Measurements from ENCODE around the gene PDCD1. TPM values are rescaled to one million over a fixed set of nuclear protein-coding genes. Genes with fewer than 3 reads are reported as not detected.
A peak's percentile ranks its signal among the peaks of the same experiment; 100 is the strongest.
"Not testable (repeated sequence)": the region's sequence is repeated elsewhere in the genome, so short reads cannot be mapped to it uniquely, and the experiment has no call there.

The PDCD1 gene
- 1 to 10 TPM; 2.2 to 4.1 TPM for total RNA-seq

DNA sequence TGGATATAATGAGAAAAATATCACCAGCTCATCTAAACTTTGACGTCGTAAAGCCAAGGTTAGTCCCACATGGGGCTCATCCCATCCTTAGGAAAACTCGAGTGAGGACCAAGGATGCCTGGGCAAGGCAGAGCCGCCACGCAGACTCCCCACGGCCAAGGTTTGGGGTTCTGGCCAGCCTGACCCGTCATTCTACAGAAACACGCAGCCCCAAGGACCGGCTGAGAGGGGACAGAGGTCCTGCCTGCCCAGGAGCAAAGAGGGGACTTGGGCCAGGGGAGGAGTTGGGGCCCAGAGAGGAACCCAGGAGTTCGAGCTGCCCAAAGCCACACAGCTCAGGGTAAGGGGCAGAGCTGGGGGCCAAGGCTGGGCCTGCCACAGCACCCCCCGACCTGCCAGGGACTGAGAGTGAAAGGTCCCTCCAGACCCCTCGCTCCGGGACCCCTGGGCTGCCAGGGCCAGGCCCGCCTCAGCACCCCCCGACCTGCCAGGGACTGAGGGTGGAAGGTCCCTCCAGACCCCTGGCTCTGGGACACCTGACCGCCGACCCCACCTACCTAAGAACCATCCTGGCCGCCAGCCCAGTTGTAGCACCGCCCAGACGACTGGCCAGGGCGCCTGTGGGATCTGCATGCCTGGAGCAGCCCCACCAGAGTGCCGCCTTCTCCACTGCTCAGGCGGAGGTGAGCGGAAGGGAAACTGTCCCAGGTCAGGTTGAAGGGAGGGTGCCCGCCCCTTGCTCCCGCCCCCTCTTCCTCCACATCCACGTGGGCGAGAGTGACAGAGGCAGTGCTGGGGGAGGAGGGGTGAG is at the start of gene PDCD1:
Gene PDCD1 (minus strand): TSS at position 689 of the 811 bp plus-strand sequence. CDS start 56 bp downstream, at position 633.
- Mint-ChIP-seq H3K4me3 (peak within 1 kb of the TSS; percentile 52), H3K27me3 (peaks cover 6% of the 10 kb centered on the region), H3K9me3 (ENCODE audit: low read depth) (no peaks in the 10 kb centered on the region), H3K27ac (peak within 1 kb of the TSS; percentile 71), H3K4me1 (peaks cover 28% of the 10 kb centered on the region), H3K36me3 (peaks cover 1% of the 10 kb centered on the region)
- ATAC-seq (peak; percentile 28), DNase-seq (peak; percentile 73)
- CTCF ChIA-PET, result interaction anchor here (2.3 kb wide), 1 partner anchor 14 kb away, joined by 12 read pairs; no protein-coding TSS in a partner anchor

DNA sequence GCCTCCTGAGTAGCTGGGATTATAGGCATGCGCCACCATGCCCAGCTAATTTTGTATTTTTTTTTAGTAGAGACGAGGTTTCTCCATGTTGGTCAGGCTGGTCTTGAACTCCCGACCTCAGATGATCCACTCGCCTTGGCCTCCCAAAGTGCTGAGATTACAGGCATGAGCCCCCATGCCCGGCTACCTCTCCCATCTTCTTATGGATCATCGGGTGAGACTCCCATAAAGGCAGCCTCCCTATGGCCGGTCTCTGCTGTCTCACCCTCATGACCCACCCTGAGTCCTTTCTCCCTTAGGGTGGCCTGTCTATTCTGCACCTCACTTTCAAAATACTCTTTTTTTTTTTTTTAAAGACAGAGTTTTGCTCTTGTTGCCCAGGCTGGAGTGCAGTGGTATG is 49.1 kb upstream of the PDCD1 start:
- ATAC-seq; DNase-seq; H3K27ac Mint-ChIP-seq; H3K4me1 Mint-ChIP-seq; CTCF ChIA-PET; H3K4me3 Mint-ChIP-seq; H3K27me3 Mint-ChIP-seq; H3K9me3 Mint-ChIP-seq (ENCODE audit: low read depth): not testable (repeated sequence)
- H3K36me3 Mint-ChIP-seq, result peaks cover 10% of the 10 kb centered on the region

GRCh38 chr2:241906826-241907570 is 48.3 kb upstream of the PDCD1 start:
- peaks cover 4% of the 10 kb centered on the region for H3K9me3 Mint-ChIP-seq (ENCODE audit: low read depth)
- H3K27me3 Mint-ChIP-seq, result no peaks in the 10 kb centered on the region
- peaks cover 10% of the 10 kb centered on the region for H3K36me3 Mint-ChIP-seq
- no peak overlapping the region for H3K4me3 Mint-ChIP-seq
- CTCF ChIA-PET, result no interaction called here
- no peak for DNase-seq
- no peak overlapping the region for H3K27ac Mint-ChIP-seq
- H3K4me1 Mint-ChIP-seq, result no peaks in the 10 kb centered on the region
- no peak for ATAC-seq

- CTCF ChIA-PET; H3K4me3 Mint-ChIP-seq; H3K9me3 Mint-ChIP-seq (ENCODE audit: low read depth); H3K27ac Mint-ChIP-seq; H3K36me3 Mint-ChIP-seq; DNase-seq; H3K27me3 Mint-ChIP-seq; ATAC-seq; H3K4me1 Mint-ChIP-seq: not testable (repeated sequence)
Measured at GRCh38 chr2:241906378-241906770, 47.7 kb upstream of the PDCD1 start.

- H3K27me3 Mint-ChIP-seq, result no peaks in the 10 kb centered on the region
- DNase-seq (no peak), ATAC-seq (no peak)
- no peak overlapping the region for H3K27ac Mint-ChIP-seq
- CTCF ChIA-PET, result no interaction called here
- H3K36me3 Mint-ChIP-seq, result peaks cover 2% of the 10 kb centered on the region
- no peaks in the 10 kb centered on the region for H3K9me3 Mint-ChIP-seq (ENCODE audit: low read depth)
- H3K4me3 Mint-ChIP-seq, result no peak overlapping the region
- no peaks in the 10 kb centered on the region for H3K4me1 Mint-ChIP-seq
Measured at GRCh38 chr2:241905716-241906377, 47.2 kb upstream of the PDCD1 start.

- H3K4me1 Mint-ChIP-seq, result no peaks in the 10 kb centered on the region
- no peak overlapping the region for H3K27ac Mint-ChIP-seq
- H3K4me3 Mint-ChIP-seq, result no peak overlapping the region
- no peaks in the 10 kb centered on the region for H3K9me3 Mint-ChIP-seq (ENCODE audit: low read depth)
- no peaks in the 10 kb centered on the region for H3K27me3 Mint-ChIP-seq
- ATAC-seq, result no peak
- DNase-seq, result no peak
- CTCF ChIA-PET, result no interaction called here
- H3K36me3 Mint-ChIP-seq, result no peaks in the 10 kb centered on the region
Measured at GRCh38 chr2:241904791-241905710, 46.4 kb upstream of the PDCD1 start.

DNA sequence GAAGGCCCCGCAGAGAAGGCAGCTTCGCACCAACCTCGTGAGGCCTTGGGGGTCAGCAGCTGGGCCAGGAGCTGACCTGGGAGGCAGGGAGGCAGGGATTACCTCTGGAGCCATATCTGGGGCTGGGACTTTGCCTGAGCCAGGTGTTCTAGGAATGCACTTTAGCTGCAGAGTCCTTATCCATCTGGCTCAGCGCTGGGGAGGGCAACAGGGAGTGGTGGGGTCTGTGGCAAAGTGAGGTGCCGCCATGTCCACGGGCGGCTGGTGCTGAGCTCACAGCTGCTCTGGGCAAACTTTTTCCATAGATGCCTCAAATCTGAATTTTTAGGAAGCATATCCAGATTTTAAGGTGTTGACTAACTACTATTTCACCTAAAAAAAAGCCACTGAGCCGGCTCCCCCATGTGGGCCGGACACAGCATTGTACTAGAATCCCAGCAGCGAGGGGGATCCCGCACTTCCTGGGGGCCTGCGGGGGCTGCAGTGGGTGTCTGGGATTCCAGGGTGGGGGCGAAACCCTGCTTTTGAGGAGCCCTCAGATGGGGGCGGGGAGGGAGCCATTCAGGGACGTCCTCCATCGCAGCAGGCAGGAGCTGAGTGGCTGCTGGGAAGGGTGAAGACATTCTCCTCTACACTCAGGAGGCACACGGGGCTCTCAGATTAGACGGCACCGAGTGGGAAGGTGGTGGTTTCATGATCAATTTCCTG is 45.5 kb upstream of the PDCD1 start:
- Mint-ChIP-seq H3K27me3 (no peaks in the 10 kb centered on the region), H3K36me3 (no peaks in the 10 kb centered on the region), H3K9me3 (ENCODE audit: low read depth) (no peaks in the 10 kb centered on the region), H3K27ac (no peak overlapping the region), H3K4me1 (no peaks in the 10 kb centered on the region), H3K4me3 (no peak overlapping the region)
- ATAC-seq, result no peak
- CTCF ChIA-PET, result no interaction called here
- no peak for DNase-seq

DNA sequence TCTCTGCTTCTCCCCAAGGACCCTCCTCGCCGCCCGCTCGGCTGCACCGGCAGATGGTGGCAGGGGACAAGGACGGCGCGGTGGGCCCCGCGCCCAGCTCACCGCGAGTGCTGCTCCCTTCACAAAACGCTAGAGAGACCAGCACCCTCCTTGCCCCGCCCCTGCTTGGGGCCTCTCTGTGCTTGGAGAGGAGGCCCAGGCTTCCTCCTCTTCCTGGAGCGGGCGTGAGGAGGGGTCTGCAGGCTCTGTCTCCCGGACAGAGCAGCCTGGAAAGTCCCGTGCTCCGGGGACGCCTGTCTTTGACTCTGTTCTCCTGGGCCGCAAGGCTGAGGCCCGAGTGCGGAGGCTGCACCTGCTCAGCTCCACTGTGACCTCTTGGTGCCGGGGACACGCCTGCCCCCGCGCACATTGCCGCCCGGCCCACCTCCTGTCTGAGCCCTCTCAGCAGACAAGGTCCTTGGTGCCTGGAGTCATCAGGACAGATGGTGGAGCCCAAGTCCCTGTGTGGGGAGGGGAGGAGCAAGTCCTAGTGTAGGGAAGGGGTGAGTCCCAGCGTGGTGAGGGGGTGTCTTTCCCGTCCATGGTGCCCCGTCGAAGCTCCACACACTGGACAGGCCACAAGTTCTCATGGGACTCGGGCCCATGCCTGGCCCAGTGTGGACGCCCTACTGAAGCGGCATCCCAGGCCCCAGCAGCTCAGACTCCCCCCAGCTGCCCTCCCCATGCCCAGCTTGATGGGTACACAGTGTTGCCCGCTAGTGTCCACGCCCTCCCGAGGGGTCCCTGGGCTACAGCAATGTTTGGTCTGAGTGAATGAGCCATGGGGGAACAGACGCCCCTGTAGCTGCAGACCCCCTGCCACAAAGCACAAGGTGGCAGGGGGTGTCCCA is 44.7 kb upstream of the PDCD1 start:
- Mint-ChIP-seq H3K4me1 (no peaks in the 10 kb centered on the region), H3K27ac (no peak overlapping the region), H3K4me3 (no peak overlapping the region), H3K9me3 (ENCODE audit: low read depth) (no peaks in the 10 kb centered on the region), H3K36me3 (no peaks in the 10 kb centered on the region), H3K27me3 (no peaks in the 10 kb centered on the region)
- CTCF ChIA-PET, result no interaction called here
- ATAC-seq, result no peak
- no peak for DNase-seq

DNA sequence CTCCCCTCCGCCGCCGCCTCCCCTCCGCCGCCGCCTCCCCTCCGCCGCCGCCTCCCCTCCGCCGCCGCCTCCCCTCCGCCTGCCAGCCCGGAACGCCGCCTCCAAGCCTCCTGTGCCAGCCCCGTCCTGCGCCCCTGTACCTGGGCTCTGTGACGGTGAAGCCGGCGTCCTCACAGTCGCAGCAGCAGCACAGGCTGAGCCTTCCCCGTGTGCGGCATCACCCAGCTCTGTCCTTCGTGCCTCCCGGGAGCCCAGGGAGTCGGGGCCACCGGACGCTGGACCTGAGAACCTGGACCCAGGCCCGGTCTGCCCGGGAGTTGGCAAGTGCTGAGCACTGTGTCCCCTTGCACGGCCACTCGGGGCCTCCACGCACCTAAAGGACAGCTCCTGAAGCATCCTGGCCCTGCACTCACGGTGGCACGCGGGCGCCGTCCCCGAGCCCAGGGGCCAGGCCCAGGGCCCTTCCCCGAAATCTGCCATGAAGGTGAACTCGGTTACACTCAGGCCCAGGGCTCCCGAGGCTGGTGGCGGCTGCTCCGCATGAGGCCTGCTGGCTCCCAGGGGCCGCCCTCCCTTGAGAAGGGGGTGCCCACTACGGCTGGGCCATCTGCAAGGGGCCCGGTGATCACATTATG is 43.8 kb upstream of the PDCD1 start:
- CTCF ChIA-PET, result no interaction called here
- no peak for DNase-seq
- no peaks in the 10 kb centered on the region for H3K27me3 Mint-ChIP-seq
- H3K36me3 Mint-ChIP-seq, result no peaks in the 10 kb centered on the region
- H3K27ac Mint-ChIP-seq, result no peak overlapping the region
- no peaks in the 10 kb centered on the region for H3K9me3 Mint-ChIP-seq (ENCODE audit: low read depth)
- H3K4me1 Mint-ChIP-seq, result no peaks in the 10 kb centered on the region
- no peak overlapping the region for H3K4me3 Mint-ChIP-seq
- no peak for ATAC-seq

- CTCF ChIA-PET, result no interaction called here
- ATAC-seq, result no peak
- H3K9me3 Mint-ChIP-seq (ENCODE audit: low read depth), result no peaks in the 10 kb centered on the region
- no peak overlapping the region for H3K27ac Mint-ChIP-seq
- H3K36me3 Mint-ChIP-seq, result no peaks in the 10 kb centered on the region
- no peak for DNase-seq
- H3K4me1 Mint-ChIP-seq, result no peaks in the 10 kb centered on the region
- H3K27me3 Mint-ChIP-seq, result no peaks in the 10 kb centered on the region
- no peak overlapping the region for H3K4me3 Mint-ChIP-seq
Measured at GRCh38 chr2:241901500-241902351, 43.0 kb upstream of the PDCD1 start.

DNA sequence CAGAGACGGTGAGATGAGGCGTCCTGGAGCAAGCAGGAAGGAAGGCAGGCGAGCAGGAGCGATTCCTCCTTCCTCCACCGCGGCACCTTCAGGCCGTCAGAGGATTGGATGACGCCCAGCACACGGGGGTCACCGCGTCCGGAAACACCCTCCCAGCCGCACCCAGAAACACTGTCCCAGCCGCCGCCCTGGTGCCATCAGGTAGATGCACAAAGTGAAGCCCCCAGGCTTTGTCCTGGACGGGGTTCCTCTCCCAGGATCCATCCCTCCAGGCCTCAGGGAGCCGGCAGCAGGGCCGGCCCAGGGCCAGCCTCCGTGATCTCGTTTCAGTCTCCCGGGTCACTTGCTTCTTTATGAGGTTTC is 42.3 kb upstream of the PDCD1 start:
- no peaks in the 10 kb centered on the region for H3K9me3 Mint-ChIP-seq (ENCODE audit: low read depth)
- no peaks in the 10 kb centered on the region for H3K27me3 Mint-ChIP-seq
- no peak overlapping the region for H3K4me3 Mint-ChIP-seq
- no peaks in the 10 kb centered on the region for H3K4me1 Mint-ChIP-seq
- no peak for ATAC-seq
- CTCF ChIA-PET, result no interaction called here
- no peak overlapping the region for H3K27ac Mint-ChIP-seq
- peaks cover 1% of the 10 kb centered on the region for H3K36me3 Mint-ChIP-seq
- DNase-seq, result no peak

Measured in activated CD8-positive, alpha-beta memory T cell treated with anti-CD3 and anti-CD28 coated beads, Interleukin-2, amount 10 ng/mL, durations not matched to agents 7 days and 5 days (primary cell).